Non-pigmented ciliary epithelial cell (primary cell): ENCODE results near the gene APC2.
"Not testable (repeated sequence)": the region's sequence is repeated elsewhere in the genome, so short reads cannot be mapped to it uniquely, and the experiment has no call there.

ENCODE experiments used
- DNase-seq: peaks from one replicate; pipeline ENCODE4 v3.0.0-alpha.2; 2010; ENCODE audit warnings: low read depth

Gene APC2

GRCh38 chr19:1513499-1514294 lies 63.8 kb downstream of the APC2 start:
- peak; percentile 4 for DNase-seq

- no peak for DNase-seq
Observed at GRCh38 chr19:1514295-1514661, 64.4 kb downstream of the APC2 start.

GRCh38 chr19:1514986-1515721 lies 65.2 kb downstream of the APC2 start:
- DNase-seq = no peak

GRCh38 chr19:1516395-1516753 lies 66.5 kb downstream of the APC2 start:
- DNase-seq = no peak

GRCh38 chr19:1518471-1518870 lies 68.5 kb downstream of the APC2 start:
- no peak for DNase-seq

GRCh38 chr19:1519802-1520201 lies 69.9 kb downstream of the APC2 start:
- not testable (repeated sequence) for DNase-seq

- no peak for DNase-seq
Observed at GRCh38 chr19:1520203-1520780, 70.4 kb downstream of the APC2 start.

GRCh38 chr19:1521636-1522035 lies 71.7 kb downstream of the APC2 start:
- no peak for DNase-seq

GRCh38 chr19:1522061-1522460 lies 72.1 kb downstream of the APC2 start:
- DNase-seq = no peak

- no peak for DNase-seq
Observed at GRCh38 chr19:1522838-1523237, 72.9 kb downstream of the APC2 start.
